NT2/D1 (cell line): ENCODE data around the gene METTL26.

ENCODE experiments used
- SUZ12 ChIP-seq: IDR thresholded peaks from 2 replicates; pipeline ENCODE4 v1.6.1; 2011; ENCODE audit not compliant: insufficient read length, insufficient read depth; ENCODE audit errors: extremely low read depth
- YY1 ChIP-seq: IDR thresholded peaks from 2 replicates; pipeline ENCODE4 v1.6.1; 2011; ENCODE audit not compliant: insufficient read length, insufficient read depth

DNA sequence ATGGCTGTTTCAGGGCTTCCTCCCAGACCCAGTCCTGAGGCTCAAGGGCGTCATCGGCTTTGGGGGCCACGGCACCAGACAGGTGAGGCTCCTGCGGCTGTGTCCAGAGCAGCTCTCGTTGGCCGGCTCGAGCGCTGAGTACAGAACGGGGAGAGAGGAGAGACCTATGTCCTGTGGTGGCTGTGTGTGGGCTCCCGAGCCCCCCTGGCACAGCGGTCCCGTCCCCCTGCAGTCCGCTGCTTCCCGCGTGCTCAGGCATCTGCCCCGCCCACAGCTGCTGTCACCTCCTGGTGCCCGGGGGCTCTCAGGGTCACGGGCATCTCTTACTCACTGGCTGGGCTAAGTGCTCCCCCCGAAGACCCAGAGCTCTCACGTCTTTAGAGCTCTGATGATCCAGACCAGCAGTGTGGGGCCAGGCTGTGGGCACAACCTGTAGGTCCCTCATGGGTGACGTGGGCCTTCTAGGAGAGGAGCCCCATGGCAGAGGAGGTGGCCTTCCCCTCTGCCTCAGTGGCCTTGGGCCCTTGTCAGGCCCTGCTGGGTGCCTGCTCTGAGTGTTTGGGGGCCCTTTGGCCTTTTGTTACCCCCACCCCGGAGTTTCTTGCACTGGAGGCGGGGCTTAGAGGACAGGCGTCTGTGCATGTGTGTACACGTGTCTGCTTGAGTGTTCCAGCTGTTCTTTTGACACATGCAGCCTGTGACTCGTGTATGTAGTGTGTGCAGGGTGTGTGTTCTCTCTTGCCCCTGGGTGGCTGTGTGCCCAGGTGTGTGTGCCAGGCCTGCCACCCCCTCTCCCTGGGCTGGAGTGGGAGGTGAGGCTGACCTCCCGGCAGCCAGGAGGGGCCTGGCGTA is 16.6 kb upstream of the METTL26 start:
- no peak for TF ChIP-seq YY1
- TF ChIP-seq SUZ12, result no peak
